Gastroesophageal sphincter (tissue), 3 donors: Measurements from ENCODE around the gene LONP2.

ENCODE experiments used
- CTCF ChIP-seq, 4 experiments: fragments of 200-600 bp in 2 of 4; fragments of 450-650 bp in 2 of 4; sonication (generic) in 1 of 4; IDR thresholded peaks; one replicate each; pipeline ENCODE4 v1.5.1; 2017 to 2019; ENCODE audit warnings: antibody characterized with exemption in 4 of 4, mild to moderate bottlenecking in 2 of 4, moderate library complexity in 2 of 4
- EP300 ChIP-seq: sonication (generic); formaldehyde crosslinking; IDR thresholded peaks from one replicate; pipeline ENCODE4 v1.6.1; 2017; ENCODE audit warnings: antibody characterized with exemption, mild to moderate bottlenecking
- POLR2A ChIP-seq, 2 donors: fragments of 450-650 bp; IDR thresholded peaks; one replicate each; pipeline ENCODE4 v1.6.1; 2017; ENCODE audit warnings: antibody characterized with exemption in 2 of 2, mild to moderate bottlenecking in 2 of 2, moderate library complexity in 1 of 2
- POLR2AphosphoS5 ChIP-seq: sonication (generic); formaldehyde crosslinking; IDR thresholded peaks from one replicate; pipeline ENCODE4 v1.6.1; 2017; ENCODE audit warnings: antibody characterized with exemption

GRCh38 chr16:48250520-48251278, 6.6 kb downstream of the LONP2 start:
- TF ChIP-seq CTCF (IDR thresholded peaks at IDR 0.05) (no peak), POLR2A (IDR thresholded peaks at IDR 0.05) (no peak), POLR2AphosphoS5 (no peak), EP300 (no peak)
